Esophagus muscularis mucosa (tissue), 3 donors: ENCODE measurements around the gene HCFC2.

ENCODE experiments used
- POLR2A ChIP-seq: fragments of 450-650 bp; IDR thresholded peaks from one replicate; pipeline ENCODE4 v1.6.1; 2017; ENCODE audit warnings: antibody characterized with exemption, moderate library complexity, mild to moderate bottlenecking, low read depth
- POLR2AphosphoS5 ChIP-seq, 2 donors: sonication (generic); formaldehyde crosslinking; IDR thresholded peaks; one replicate each; pipeline ENCODE4 v1.6.1; 2017; ENCODE audit warnings: antibody characterized with exemption in 2 of 2
- TF ChIP-seq, protein P1 (sequence below), 3 experiments: fragments of 200-600 bp in 2 of 3; fragments of 450-650 bp in 1 of 3; sonication (generic) in 2 of 3; IDR thresholded peaks; one replicate each; pipeline ENCODE4 v1.5.1; 2017 to 2019; ENCODE audit warnings: antibody characterized with exemption in 3 of 3, mild to moderate bottlenecking in 2 of 3, moderate library complexity in 1 of 3

DNA sequence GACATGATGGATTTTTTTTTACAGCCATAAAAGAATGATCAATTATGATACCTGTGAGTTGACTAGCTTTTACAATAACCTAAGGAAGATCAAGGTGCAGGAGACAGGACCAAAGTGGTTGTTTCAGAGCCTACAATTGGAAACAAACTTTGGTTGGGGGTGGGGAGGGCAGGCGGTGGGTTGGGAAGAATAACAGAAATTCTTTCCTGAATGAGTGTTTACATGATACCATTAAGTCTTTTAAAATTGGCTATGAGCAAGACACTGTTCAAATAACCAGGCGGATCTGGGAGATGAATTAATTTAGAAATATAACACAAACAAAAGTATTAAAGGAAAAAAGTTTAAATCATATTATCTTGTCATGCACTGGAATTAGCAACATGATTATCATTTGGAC is 66.4 kb downstream of the HCFC2 start:
- TF ChIP-seq POLR2A (no peak), POLR2AphosphoS5 (IDR thresholded peaks at IDR 0.05) (no peak)
- TF ChIP-seq, protein P1, sequence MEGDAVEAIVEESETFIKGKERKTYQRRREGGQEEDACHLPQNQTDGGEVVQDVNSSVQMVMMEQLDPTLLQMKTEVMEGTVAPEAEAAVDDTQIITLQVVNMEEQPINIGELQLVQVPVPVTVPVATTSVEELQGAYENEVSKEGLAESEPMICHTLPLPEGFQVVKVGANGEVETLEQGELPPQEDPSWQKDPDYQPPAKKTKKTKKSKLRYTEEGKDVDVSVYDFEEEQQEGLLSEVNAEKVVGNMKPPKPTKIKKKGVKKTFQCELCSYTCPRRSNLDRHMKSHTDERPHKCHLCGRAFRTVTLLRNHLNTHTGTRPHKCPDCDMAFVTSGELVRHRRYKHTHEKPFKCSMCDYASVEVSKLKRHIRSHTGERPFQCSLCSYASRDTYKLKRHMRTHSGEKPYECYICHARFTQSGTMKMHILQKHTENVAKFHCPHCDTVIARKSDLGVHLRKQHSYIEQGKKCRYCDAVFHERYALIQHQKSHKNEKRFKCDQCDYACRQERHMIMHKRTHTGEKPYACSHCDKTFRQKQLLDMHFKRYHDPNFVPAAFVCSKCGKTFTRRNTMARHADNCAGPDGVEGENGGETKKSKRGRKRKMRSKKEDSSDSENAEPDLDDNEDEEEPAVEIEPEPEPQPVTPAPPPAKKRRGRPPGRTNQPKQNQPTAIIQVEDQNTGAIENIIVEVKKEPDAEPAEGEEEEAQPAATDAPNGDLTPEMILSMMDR (IDR thresholded peaks at IDR 0.05): no peak
